OCI-LY1 (cell line): Measurements from ENCODE around the gene WWP2.

Experiments used
- CTCF ChIP-seq: fragments of 200-600 bp; sonication (generic), shearing (Covaris generic); IDR thresholded peaks from 2 replicates; pipeline ENCODE4 v1.5.1; 2017; ENCODE audit warnings: mild to moderate bottlenecking, antibody characterized with exemption, low read length, moderate library complexity, mixed read lengths
- EZH2 ChIP-seq: fragments of 200-600 bp; sonication (generic), shearing (Covaris generic); IDR thresholded peaks from 2 replicates; pipeline ENCODE4 v1.8.0; 2017; ENCODE audit warnings: borderline replicate concordance, mixed run types, mild to moderate bottlenecking, antibody characterized with exemption, low read length, moderate library complexity, mixed read lengths

GRCh38 chr16:69904495-69905170 lies 142.5 kb downstream of the WWP2 start:
- no peak for TF ChIP-seq CTCF
- TF ChIP-seq EZH2: no peak
